Measurements from ENCODE around the gene CTDP1.

Gene CTDP1

GRCh38 chr18:79687806-79688205 lies 8.2 kb downstream of the CTDP1 start:
- TF ChIP-seq EZH2phosphoT487 (IDR thresholded peaks at IDR 0.05; ENCODE audit: borderline replicate concordance), result no peak
- TF ChIP-seq CTCF (conservative IDR thresholded peaks at IDR 0.05; ENCODE audit: low read length), result no peak
- no peaks in the 10 kb centered on the region for H3K9me2 ChIP-seq (replicated peaks; ENCODE audit: low read depth, low read length)
- no peaks in the 10 kb centered on the region for H3K36me3 ChIP-seq (ENCODE audit: insufficient read depth, low read length)
- peaks cover 43% of the 10 kb centered on the region for H4K20me1 ChIP-seq (ENCODE audit: insufficient read depth, low read length, poor library complexity, severe bottlenecking)
- H3K4me2 ChIP-seq (ENCODE audit: low read depth, low read length, poor library complexity, severe bottlenecking), result no peak overlapping the region
- H3K9me3 ChIP-seq (ENCODE audit: insufficient read depth, low read depth, low read length), result no peaks in the 10 kb centered on the region
- H3K4me1 ChIP-seq (ENCODE audit: insufficient read depth, low read length, poor library complexity, severe bottlenecking), result peaks cover 11% of the 10 kb centered on the region
- H3K27me3 ChIP-seq (ENCODE audit: insufficient read depth, low read length, poor library complexity, severe bottlenecking), result no peaks in the 10 kb centered on the region
- H3K79me2 ChIP-seq (ENCODE audit: insufficient read depth, low read length), result peaks cover 78% of the 10 kb centered on the region
- no peak overlapping the region for H2AFZ ChIP-seq (ENCODE audit: low read length)
- H3F3A ChIP-seq (ENCODE audit: low read depth), result no peaks in the 10 kb centered on the region
- no peak overlapping the region for H3K4me3 ChIP-seq (ENCODE audit: low read length, poor library complexity, severe bottlenecking)
- no peak overlapping the region for H3K9ac ChIP-seq (ENCODE audit: low read depth, low read length, poor library complexity, severe bottlenecking)

- no peaks in the 10 kb centered on the region for H3K27me3 ChIP-seq (ENCODE audit: insufficient read depth, low read length, poor library complexity, severe bottlenecking)
- H3F3A ChIP-seq (ENCODE audit: low read depth), result no peaks in the 10 kb centered on the region
- H3K36me3 ChIP-seq (ENCODE audit: insufficient read depth, low read length), result no peaks in the 10 kb centered on the region
- H2AFZ ChIP-seq (ENCODE audit: low read length), result no peak overlapping the region
- no peak overlapping the region for H3K9ac ChIP-seq (ENCODE audit: low read depth, low read length, poor library complexity, severe bottlenecking)
- no peaks in the 10 kb centered on the region for H3K4me1 ChIP-seq (ENCODE audit: insufficient read depth, low read length, poor library complexity, severe bottlenecking)
- no peaks in the 10 kb centered on the region for H3K9me2 ChIP-seq (replicated peaks; ENCODE audit: low read depth, low read length)
- H4K20me1 ChIP-seq (ENCODE audit: insufficient read depth, low read length, poor library complexity, severe bottlenecking), result peaks cover 28% of the 10 kb centered on the region
- H3K79me2 ChIP-seq (ENCODE audit: insufficient read depth, low read length), result peaks cover 67% of the 10 kb centered on the region
- no peaks in the 10 kb centered on the region for H3K9me3 ChIP-seq (ENCODE audit: insufficient read depth, low read depth, low read length)
- no peak overlapping the region for H3K4me3 ChIP-seq (ENCODE audit: low read length, poor library complexity, severe bottlenecking)
- TF ChIP-seq CTCF (conservative IDR thresholded peaks at IDR 0.05; ENCODE audit: low read length) (no peak), EZH2phosphoT487 (IDR thresholded peaks at IDR 0.05; ENCODE audit: borderline replicate concordance) (no peak)
- no peak overlapping the region for H3K4me2 ChIP-seq (ENCODE audit: low read depth, low read length, poor library complexity, severe bottlenecking)
Measured at GRCh38 chr18:79690071-79690470, 10.5 kb downstream of the CTDP1 start.

DNA sequence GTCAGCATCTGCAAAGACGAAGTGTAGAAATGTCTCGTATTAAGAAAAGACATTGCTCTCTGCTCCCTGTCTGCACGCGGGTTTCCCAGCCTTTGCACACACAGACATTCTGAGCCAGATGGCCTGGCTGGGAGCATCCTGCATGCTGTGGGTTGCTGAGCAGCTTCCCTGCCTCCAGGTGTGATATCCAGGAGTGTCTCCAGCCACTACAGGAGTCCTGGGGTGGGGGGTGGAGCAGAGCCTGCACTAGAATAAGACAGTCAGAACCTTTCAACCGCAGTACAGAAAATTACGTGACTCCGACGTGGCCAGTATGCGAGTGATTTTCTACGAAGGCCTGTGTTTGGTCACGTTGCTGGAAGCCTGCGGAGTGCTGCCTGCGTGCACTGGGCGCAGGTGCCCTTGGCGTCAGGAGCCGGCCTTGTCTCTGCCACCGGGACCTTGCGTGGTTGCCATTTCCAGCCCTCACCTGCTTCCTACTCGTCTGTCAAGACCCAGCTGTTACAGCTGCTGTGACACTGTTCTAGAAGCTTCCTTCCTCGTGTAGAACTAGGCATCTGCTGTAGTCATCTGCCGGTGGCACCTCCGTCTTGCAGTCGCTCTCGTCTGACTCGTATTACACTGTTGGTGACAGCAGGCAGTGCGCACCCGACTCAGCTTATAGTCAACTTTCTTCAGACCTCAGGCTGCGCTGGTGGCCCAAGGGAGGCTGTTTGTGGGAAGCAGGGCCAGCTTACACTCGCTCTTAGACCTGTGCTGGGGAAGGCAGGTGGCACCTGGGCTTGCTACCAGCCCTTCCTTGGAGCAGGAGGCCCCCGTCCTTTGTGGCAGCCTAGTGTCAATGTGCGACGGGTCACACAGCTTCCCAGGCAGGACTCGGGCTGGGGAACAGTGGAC lies 11.2 kb downstream of the CTDP1 start:
- H3K4me2 ChIP-seq (ENCODE audit: low read depth, low read length, poor library complexity, severe bottlenecking), result no peak overlapping the region
- no peaks in the 10 kb centered on the region for H3K27me3 ChIP-seq (ENCODE audit: insufficient read depth, low read length, poor library complexity, severe bottlenecking)
- H3K4me1 ChIP-seq (ENCODE audit: insufficient read depth, low read length, poor library complexity, severe bottlenecking), result no peaks in the 10 kb centered on the region
- H3K79me2 ChIP-seq (ENCODE audit: insufficient read depth, low read length), result peaks cover 61% of the 10 kb centered on the region
- H3K9me3 ChIP-seq (ENCODE audit: insufficient read depth, low read depth, low read length), result no peaks in the 10 kb centered on the region
- H3K9ac ChIP-seq (ENCODE audit: low read depth, low read length, poor library complexity, severe bottlenecking), result no peak overlapping the region
- peaks cover 23% of the 10 kb centered on the region for H4K20me1 ChIP-seq (ENCODE audit: insufficient read depth, low read length, poor library complexity, severe bottlenecking)
- no peak for TF ChIP-seq CTCF (conservative IDR thresholded peaks at IDR 0.05; ENCODE audit: low read length)
- TF ChIP-seq EZH2phosphoT487 (IDR thresholded peaks at IDR 0.05; ENCODE audit: borderline replicate concordance), result no peak
- H3K36me3 ChIP-seq (ENCODE audit: insufficient read depth, low read length), result peaks cover 6% of the 10 kb centered on the region; the same call in 1 of the 2 replicates
- H3F3A ChIP-seq (ENCODE audit: low read depth), result no peaks in the 10 kb centered on the region
- no peaks in the 10 kb centered on the region for H3K9me2 ChIP-seq (replicated peaks; ENCODE audit: low read depth, low read length)
- no peak overlapping the region for H3K4me3 ChIP-seq (ENCODE audit: low read length, poor library complexity, severe bottlenecking)
- no peak overlapping the region for H2AFZ ChIP-seq (ENCODE audit: low read length)

All from Loucy (cell line).